SJCRH30 (cell line): ENCODE data around the gene ADGRD1. TPM values are rescaled to one million over a fixed set of nuclear protein-coding genes. Genes with fewer than 3 reads are reported as not detected.

Source experiments
- DNase-seq, 2 experiments: peaks; one replicate each; pipeline ENCODE4 v3.0.0-alpha.2; 2015 to 2020
- H3K27ac ChIP-seq: fragments of 250-450 bp; sonication (Bioruptor Pico); 2 replicates; pipeline ENCODE4 v1.5.1; 2020; ENCODE audit warnings: mild to moderate bottlenecking, moderate library complexity
- H3K27me3 ChIP-seq: fragments of 250-450 bp; sonication (Bioruptor Pico); 2 replicates; pipeline ENCODE4 v1.5.1; 2020; ENCODE audit warnings: mild to moderate bottlenecking, moderate library complexity
- H3K36me3 ChIP-seq: fragments of 250-450 bp; sonication (Bioruptor Pico); 2 replicates; pipeline ENCODE4 v1.5.1; 2020; ENCODE audit warnings: mild to moderate bottlenecking, moderate library complexity
- H3K4me1 ChIP-seq: fragments of 250-450 bp; sonication (Bioruptor Pico); 2 replicates; pipeline ENCODE4 v1.5.1; 2020; ENCODE audit warnings: mild to moderate bottlenecking, moderate library complexity
- H3K4me3 ChIP-seq: fragments of 250-450 bp; sonication (Bioruptor Pico); 2 replicates; pipeline ENCODE4 v1.5.1; 2020; ENCODE audit warnings: mild to moderate bottlenecking, moderate library complexity
- H3K9me3 ChIP-seq: fragments of 250-450 bp; sonication (Bioruptor Pico); replicated peaks from 2 replicates; pipeline ENCODE4 v1.5.1; 2020; ENCODE audit warnings: mild to moderate bottlenecking, moderate library complexity
- total RNA-seq: library from RNA; depleted of rRNA; stranded (reverse); fragments of >200 nt; shearing (Covaris generic); gene quantifications from 2 replicates; pipeline ENCODE4 v1.2.3, GENCODE V29; 2014

Gene ADGRD1
- total RNA-seq, 1 experiment from 2014 or later = 0.36 TPM

- H3K9me3 ChIP-seq = no peaks in the 10 kb centered on the region
Observed at GRCh38 chr12:131135786-131136538, 182.3 kb downstream of the ADGRD1 start.

GRCh38 chr12:131136539-131136872 is 182.8 kb downstream of the ADGRD1 start:
- Histone ChIP-seq H3K4me1 (no peaks in the 10 kb centered on the region), H3K36me3 (no peaks in the 10 kb centered on the region), H3K27ac (no peak overlapping the region), H3K4me3 (no peak overlapping the region), H3K27me3 (no peaks in the 10 kb centered on the region), H3K9me3 (no peaks in the 10 kb centered on the region)
- no peak for DNase-seq

More at GRCh38 chr12:131135786-131136538, 182.3 kb downstream of the ADGRD1 start:
- Histone ChIP-seq H3K36me3 (no peaks in the 10 kb centered on the region), H3K27ac (no peak overlapping the region), H3K4me3 (no peak overlapping the region), H3K4me1 (no peaks in the 10 kb centered on the region), H3K27me3 (no peaks in the 10 kb centered on the region)
- DNase-seq = no peak

DNA sequence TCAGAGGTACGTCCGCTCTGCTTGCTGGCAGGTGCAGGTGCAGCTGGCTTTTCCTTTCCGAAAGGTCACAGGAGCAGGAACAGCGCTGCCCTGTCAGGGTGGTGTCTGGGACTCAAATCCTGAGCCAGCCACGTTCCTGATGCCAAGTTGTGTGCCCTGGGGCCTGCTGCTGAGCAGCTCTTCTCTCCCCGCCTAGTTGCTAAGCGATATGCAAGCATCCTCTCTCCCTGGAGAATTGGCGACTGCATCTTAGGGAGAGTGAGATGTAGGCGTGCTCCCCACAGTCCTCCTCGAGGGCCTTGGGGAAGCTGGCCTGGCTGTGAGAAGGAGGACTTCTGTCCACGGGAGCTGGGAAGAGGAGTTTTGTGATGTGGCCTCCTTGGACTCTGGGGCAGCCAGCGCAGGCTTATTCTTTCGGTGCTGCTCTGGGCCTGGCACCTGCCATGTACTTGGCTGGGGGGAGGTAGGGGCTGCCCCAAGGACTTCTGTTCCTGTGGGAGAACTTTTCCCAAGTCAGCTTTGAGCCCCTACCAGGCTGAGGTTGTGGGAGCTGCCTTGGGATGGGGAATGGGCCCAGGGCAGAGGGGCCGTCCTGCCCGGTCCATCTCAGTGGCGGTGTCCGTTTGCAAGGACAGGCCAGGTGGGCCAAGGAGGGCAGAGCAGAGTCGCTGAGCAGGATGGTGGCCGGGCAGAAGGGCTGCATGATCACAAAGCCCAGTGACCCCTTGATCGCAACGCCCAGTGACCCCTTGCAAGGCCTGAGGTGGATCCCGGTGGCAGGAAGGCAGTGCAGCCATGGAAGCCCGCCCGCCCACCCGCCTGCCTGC is 183.5 kb downstream of the ADGRD1 start:
- Histone ChIP-seq H3K27me3 (no peaks in the 10 kb centered on the region), H3K4me1 (no peaks in the 10 kb centered on the region), H3K27ac (no peak overlapping the region), H3K4me3 (no peak overlapping the region), H3K9me3 (no peaks in the 10 kb centered on the region), H3K36me3 (no peaks in the 10 kb centered on the region)
- DNase-seq = no peak

DNA sequence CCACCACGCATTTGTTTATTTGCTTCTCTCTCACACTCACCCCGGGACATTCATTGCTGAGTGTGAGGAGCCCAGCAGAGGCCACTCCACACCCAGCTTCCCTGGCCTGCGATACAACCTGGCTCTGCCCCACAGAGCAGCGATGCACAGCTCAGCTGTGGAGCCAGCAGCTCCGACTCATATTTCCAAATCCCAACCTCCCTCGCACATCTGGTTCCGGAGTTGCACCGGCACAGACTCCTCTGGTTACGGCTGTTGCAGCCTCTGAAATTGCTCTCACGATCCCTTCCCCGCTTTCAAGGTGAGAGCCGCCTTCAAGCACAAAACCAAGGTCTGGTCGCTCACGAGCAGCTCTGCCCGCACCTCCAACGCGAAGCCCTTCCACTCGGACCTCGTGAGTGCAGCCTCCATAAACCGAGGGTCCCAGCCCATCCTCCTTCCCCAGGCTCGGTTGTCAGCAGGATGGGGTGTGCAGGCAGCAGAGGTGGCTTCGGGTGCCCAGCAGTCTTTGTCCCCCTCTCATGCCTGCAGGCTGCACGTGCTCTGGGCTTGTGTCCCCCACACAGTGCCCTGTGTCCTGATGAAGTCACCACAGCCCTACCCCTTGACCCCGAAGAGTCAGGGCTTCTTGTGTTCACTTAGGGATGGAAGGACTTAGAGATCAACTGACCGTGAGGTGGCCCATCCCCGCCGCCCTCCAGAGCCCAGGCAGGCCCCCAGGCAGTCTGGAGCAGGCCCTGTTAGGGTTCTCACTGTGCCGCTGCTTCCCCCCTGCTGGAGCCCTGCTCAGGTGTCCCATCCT is 184.3 kb downstream of the ADGRD1 start:
- Histone ChIP-seq H3K9me3 (no peaks in the 10 kb centered on the region), H3K36me3 (no peaks in the 10 kb centered on the region)

GRCh38 chr12:131138638-131139362 is 185.1 kb downstream of the ADGRD1 start:
- H3K27ac ChIP-seq = no peak overlapping the region
- H3K36me3 ChIP-seq = no peaks in the 10 kb centered on the region
- DNase-seq = no peak
- no peak overlapping the region for H3K4me3 ChIP-seq
- no peaks in the 10 kb centered on the region for H3K27me3 ChIP-seq
- no peaks in the 10 kb centered on the region for H3K4me1 ChIP-seq
- H3K9me3 ChIP-seq = no peaks in the 10 kb centered on the region

More for the DNA sequence above, 184.3 kb downstream of the ADGRD1 start:
- Histone ChIP-seq H3K27ac (no peak overlapping the region), H3K27me3 (no peaks in the 10 kb centered on the region), H3K4me1 (no peaks in the 10 kb centered on the region), H3K4me3 (no peak overlapping the region)
- DNase-seq = no peak

DNA sequence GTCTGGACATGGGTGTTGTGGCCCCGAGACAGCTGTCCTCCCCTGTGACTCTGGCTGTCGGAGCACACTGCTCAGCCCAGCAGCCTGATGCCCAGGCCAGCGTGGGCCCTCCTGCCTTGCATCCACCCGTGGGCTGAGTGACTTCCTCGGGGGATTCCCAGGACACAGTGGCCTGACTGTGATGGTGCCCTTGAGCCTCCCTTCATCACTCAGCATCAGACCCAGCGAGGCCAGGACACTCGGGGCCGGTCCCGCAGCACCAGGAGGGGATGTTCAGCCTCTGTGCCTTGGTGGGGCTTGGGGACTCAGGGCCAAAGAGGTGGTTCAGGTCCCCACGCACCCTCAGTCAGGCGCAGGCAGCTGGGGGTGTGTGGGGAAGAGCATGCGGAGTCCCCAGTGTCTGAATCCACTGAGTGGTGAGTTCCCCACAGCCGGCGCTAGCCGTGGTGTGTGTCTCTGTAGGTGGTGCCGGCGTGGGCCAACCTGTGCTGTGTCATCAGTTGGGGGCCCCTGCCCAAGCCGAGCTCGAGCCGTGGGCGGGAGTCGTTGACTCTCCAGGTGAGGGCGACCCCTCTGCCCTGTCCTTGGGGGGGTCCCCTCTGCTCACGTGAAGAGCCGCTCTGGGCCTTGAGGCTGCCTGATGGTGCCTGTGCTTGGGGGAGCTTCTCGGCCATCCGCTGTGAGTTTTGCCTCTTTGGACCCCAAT is 185.8 kb downstream of the ADGRD1 start:
- Histone ChIP-seq H3K4me3 (no peak overlapping the region), H3K4me1 (no peaks in the 10 kb centered on the region), H3K36me3 (no peaks in the 10 kb centered on the region), H3K27me3 (no peaks in the 10 kb centered on the region), H3K27ac (no peak overlapping the region), H3K9me3 (no peaks in the 10 kb centered on the region)
- no peak for DNase-seq

GRCh38 chr12:131140069-131140435 is 186.3 kb downstream of the ADGRD1 start:
- no peaks in the 10 kb centered on the region for H3K27me3 ChIP-seq
- H3K27ac ChIP-seq = no peak overlapping the region
- no peaks in the 10 kb centered on the region for H3K4me1 ChIP-seq
- H3K36me3 ChIP-seq = no peaks in the 10 kb centered on the region
- no peak for DNase-seq
- no peak overlapping the region for H3K4me3 ChIP-seq
- no peaks in the 10 kb centered on the region for H3K9me3 ChIP-seq

DNA sequence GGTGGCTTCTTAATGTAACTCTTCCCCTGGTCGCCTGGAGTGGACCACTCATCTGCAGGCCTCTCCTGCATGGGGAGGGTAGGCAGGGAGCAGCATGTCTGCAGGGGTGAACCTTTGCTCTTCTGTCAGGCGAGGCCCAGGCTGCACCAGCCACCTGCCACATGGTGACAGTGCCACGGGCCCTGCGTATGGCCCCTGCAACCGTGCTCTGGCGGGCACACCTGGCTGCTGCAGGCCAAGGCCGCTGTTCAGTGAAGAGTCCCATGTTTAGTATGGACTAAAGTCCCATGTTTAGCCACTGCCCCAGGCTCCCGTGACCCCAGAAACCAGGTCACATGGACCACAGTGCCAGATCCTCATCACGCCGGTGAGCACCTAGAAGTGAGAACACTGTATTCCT is 187.0 kb downstream of the ADGRD1 start:
- Histone ChIP-seq H3K27me3 (no peaks in the 10 kb centered on the region), H3K4me3 (no peak overlapping the region), H3K4me1 (no peaks in the 10 kb centered on the region), H3K9me3 (no peaks in the 10 kb centered on the region), H3K36me3 (no peaks in the 10 kb centered on the region), H3K27ac (no peak overlapping the region)
- DNase-seq = no peak

GRCh38 chr12:131141514-131141913 is 187.8 kb downstream of the ADGRD1 start:
- Histone ChIP-seq H3K4me1 (no peaks in the 10 kb centered on the region), H3K4me3 (no peak overlapping the region), H3K27ac (no peak overlapping the region), H3K27me3 (no peaks in the 10 kb centered on the region), H3K36me3 (no peaks in the 10 kb centered on the region), H3K9me3 (no peaks in the 10 kb centered on the region)
- no peak for DNase-seq

- H3K36me3 ChIP-seq = no peaks in the 10 kb centered on the region
Observed at GRCh38 chr12:131142891-131143657, 189.4 kb downstream of the ADGRD1 start.

DNA sequence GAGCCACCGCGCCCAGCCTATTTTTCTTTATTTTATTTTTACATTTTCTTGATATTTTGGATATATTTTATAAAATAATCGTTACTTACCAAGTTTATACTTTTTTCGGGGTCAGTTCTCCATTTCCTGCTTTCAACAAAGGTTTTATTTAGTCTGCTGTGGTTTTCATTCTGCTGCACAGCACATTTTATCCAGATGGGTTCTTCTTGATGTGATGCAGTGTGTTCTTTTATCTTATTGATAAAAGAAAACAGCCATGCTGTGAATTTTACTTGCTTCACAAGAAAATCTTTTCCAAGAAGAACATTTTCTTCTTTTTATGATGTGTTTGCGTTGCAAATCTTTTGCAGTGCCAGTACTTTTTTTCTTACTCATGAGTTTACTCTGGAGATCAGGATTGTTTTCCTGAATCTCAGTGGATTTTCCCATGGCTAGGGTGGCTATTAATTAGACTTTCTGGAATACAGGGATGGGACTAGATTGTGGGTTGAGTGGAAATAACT is 192.5 kb downstream of the ADGRD1 start:
- Histone ChIP-seq H3K9me3 (no peaks in the 10 kb centered on the region), H3K27me3 (no peaks in the 10 kb centered on the region), H3K36me3 (no peaks in the 10 kb centered on the region), H3K27ac (no peak overlapping the region), H3K4me3 (no peak overlapping the region), H3K4me1 (no peaks in the 10 kb centered on the region)
- DNase-seq = no peak

More at GRCh38 chr12:131142891-131143657, 189.4 kb downstream of the ADGRD1 start:
- Histone ChIP-seq H3K4me1 (no peaks in the 10 kb centered on the region), H3K9me3 (no peaks in the 10 kb centered on the region), H3K4me3 (no peak overlapping the region), H3K27ac (no peak overlapping the region), H3K27me3 (no peaks in the 10 kb centered on the region)
- no peak for DNase-seq

GRCh38 chr12:131147293-131147692 is 193.6 kb downstream of the ADGRD1 start:
- H3K27ac ChIP-seq = no peak overlapping the region
- no peak overlapping the region for H3K4me3 ChIP-seq
- no peak for DNase-seq
- H3K27me3 ChIP-seq = no peaks in the 10 kb centered on the region
- no peaks in the 10 kb centered on the region for H3K36me3 ChIP-seq
- H3K4me1 ChIP-seq = no peaks in the 10 kb centered on the region
- no peaks in the 10 kb centered on the region for H3K9me3 ChIP-seq

- H3K36me3 ChIP-seq = no peaks in the 10 kb centered on the region
- no peak for DNase-seq
- H3K27ac ChIP-seq = no peak overlapping the region
- H3K9me3 ChIP-seq = no peaks in the 10 kb centered on the region
- H3K4me3 ChIP-seq = no peak overlapping the region
- no peaks in the 10 kb centered on the region for H3K4me1 ChIP-seq
- no peaks in the 10 kb centered on the region for H3K27me3 ChIP-seq
Observed at GRCh38 chr12:131147894-131148293, 194.2 kb downstream of the ADGRD1 start.
